Measurements from ENCODE around the gene MTCL1. TPM values are rescaled to one million over a fixed set of nuclear protein-coding genes. Genes with fewer than 3 reads are reported as not detected.

Gene MTCL1
- total and polyA plus RNA-seq, 12 donors: 0.43 to 12.5 (median 2.1) TPM

- 64 to 81% (median 71%) methylated on average over 6 of the region's 6 CpGs for WGBS, 4 donors
- intact Hi-C loops (cut with DNase I): no loop called here
- Histone ChIP-seq H3K4me1 (replicated peaks in 1 of 2) (no peaks in the 10 kb centered on the region), H3K4me3 (no peak overlapping the region), H3K9me3 (replicated peaks in 1 of 3) (no peaks in the 10 kb centered on the region), H3K27me3 (peaks cover 5% of the 10 kb centered on the region), H3K36me3 (replicated peaks in 1 of 2) (no peaks in the 10 kb centered on the region), H3K27ac (no peak overlapping the region)
- TF ChIP-seq CTCF (IDR thresholded peaks at IDR 0.05) (no peak), POLR2A (IDR thresholded peaks at IDR 0.05) (no peak)
- no peak for DNase-seq
These were observed 141.9 kb downstream of the MTCL1 start for GRCh38 chr18:8847066-8847755.

- Histone ChIP-seq H3K4me1 (replicated peaks in 1 of 2) (no peaks in the 10 kb centered on the region), H3K36me3 (replicated peaks in 1 of 2) (no peaks in the 10 kb centered on the region), H3K27me3 (peaks cover 5% of the 10 kb centered on the region), H3K27ac (no peak overlapping the region), H3K4me3 (no peak overlapping the region), H3K9me3 (replicated peaks in 1 of 3) (no peaks in the 10 kb centered on the region)
- DNase-seq: peak in 1 of 7 donors; percentile 67
- WGBS, 4 donors: 50 to 70% (median 64%) methylated on average over 5 of the region's 5 CpGs
- TF ChIP-seq POLR2A (IDR thresholded peaks at IDR 0.05) (no peak), CTCF (IDR thresholded peaks at IDR 0.05) (no peak)
- intact Hi-C loops (cut with DNase I): no loop called here
These were observed 142.5 kb downstream of the MTCL1 start for GRCh38 chr18:8847900-8848299.

- Histone ChIP-seq H3K4me3 (no peak overlapping the region), H3K27me3 (peaks cover 5% of the 10 kb centered on the region), H3K9me3 (replicated peaks in 1 of 3) (no peaks in the 10 kb centered on the region), H3K27ac (no peak overlapping the region), H3K36me3 (replicated peaks in 1 of 2) (no peaks in the 10 kb centered on the region), H3K4me1 (replicated peaks in 1 of 2) (no peaks in the 10 kb centered on the region)
- no peak for TF ChIP-seq CTCF (IDR thresholded peaks at IDR 0.05)
- TF ChIP-seq POLR2A (IDR thresholded peaks at IDR 0.05): no peak
- no peak for DNase-seq
- intact Hi-C loops (cut with DNase I): no loop called here
- 79 to 90% (median 82%) methylated on average over 3 of the region's 3 CpGs for WGBS, 4 donors
These were observed 143.2 kb downstream of the MTCL1 start for GRCh38 chr18:8848541-8848940.

- Histone ChIP-seq H3K9me3 (replicated peaks in 1 of 3) (no peaks in the 10 kb centered on the region), H3K27me3 (peaks cover 5% of the 10 kb centered on the region), H3K27ac (no peak overlapping the region), H3K36me3 (replicated peaks in 1 of 2) (no peaks in the 10 kb centered on the region), H3K4me3 (no peak overlapping the region), H3K4me1 (replicated peaks in 1 of 2) (no peaks in the 10 kb centered on the region)
- no peak for DNase-seq
- 67 to 86% (median 81%) methylated on average over 1 to 2 of the region's 2 CpGs for WGBS, 4 donors
- no peak for TF ChIP-seq CTCF (IDR thresholded peaks at IDR 0.05)
- TF ChIP-seq POLR2A (IDR thresholded peaks at IDR 0.05): no peak
- intact Hi-C loops (cut with DNase I): no loop called here
These were observed 144.3 kb downstream of the MTCL1 start for GRCh38 chr18:8849696-8850095.

Measured in adrenal gland (tissue), 12 donors.